ENCODE results near the gene FBXL3.

The FBXL3 gene

GRCh38 chr13:77026861-77027621 is at the start of gene FBXL3:
Gene FBXL3 (minus strand): TSS chr13:77027159. CDS start chr13:77021860, 5,299 bp downstream.
- peak; percentile 77 for DNase-seq
- peaks cover 44% of the 10 kb centered on the region for H3K79me2 ChIP-seq (ENCODE audit: low read length)
- peak within 1 kb of the TSS; percentile 81 for H3K4me3 ChIP-seq (ENCODE audit: low read length)
- peaks cover 9% of the 10 kb centered on the region; the same call in 1 of the 2 replicates for H3F3A ChIP-seq (ENCODE audit: insufficient read depth, low read length)
- TF ChIP-seq CTCF (IDR thresholded peaks at IDR 0.05; ENCODE audit: low read length) (no peak), EZH2 (optimal IDR thresholded peaks at IDR 0.05; ENCODE audit: low read depth, low read length) (no peak), EZH2phosphoT487 (IDR thresholded peaks at IDR 0.05; ENCODE audit: low read length) (no peak)
- no peaks in the 10 kb centered on the region for H3K9me3 ChIP-seq (replicated peaks; ENCODE audit: insufficient read depth, low read length)
- peaks cover 15% of the 10 kb centered on the region for H4K20me1 ChIP-seq (ENCODE audit: insufficient read depth, low read length)
- H3K9ac ChIP-seq (ENCODE audit: low read length) = peak within 1 kb of the TSS; percentile 89
- peaks cover 10% of the 10 kb centered on the region for H3K4me1 ChIP-seq (ENCODE audit: low read length)
- peak within 1 kb of the TSS; percentile 85 for H2AFZ ChIP-seq (ENCODE audit: low read length)
- H3K27ac ChIP-seq (ENCODE audit: low read length) = peak within 1 kb of the TSS; percentile 89
- H3K27me3 ChIP-seq (replicated peaks; ENCODE audit: insufficient read depth, low read length) = no peaks in the 10 kb centered on the region
- no peaks in the 10 kb centered on the region for H3K36me3 ChIP-seq (replicated peaks; ENCODE audit: insufficient read depth, low read length)
- H3K4me2 ChIP-seq (ENCODE audit: low read depth, low read length) = peak within 1 kb of the TSS; percentile 94
- H3K9me2 ChIP-seq (replicated peaks; ENCODE audit: insufficient read depth, low read length) = no peaks in the 10 kb centered on the region

GRCh38 chr13:77067519-77067918 is 40.6 kb upstream of the FBXL3 start:
- H3K36me3 ChIP-seq (replicated peaks; ENCODE audit: insufficient read depth, low read length) = peaks cover 4% of the 10 kb centered on the region; the same call in 1 of the 2 replicates
- no peak overlapping the region for H3K4me2 ChIP-seq (ENCODE audit: low read depth, low read length)
- H4K20me1 ChIP-seq (ENCODE audit: insufficient read depth, low read length) = no peaks in the 10 kb centered on the region
- H3K4me3 ChIP-seq (ENCODE audit: low read length) = no peak overlapping the region
- no peaks in the 10 kb centered on the region for H3F3A ChIP-seq (ENCODE audit: insufficient read depth, low read length)
- H2AFZ ChIP-seq (ENCODE audit: low read length) = no peak overlapping the region
- H3K9ac ChIP-seq (ENCODE audit: low read length) = no peak overlapping the region
- no peaks in the 10 kb centered on the region for H3K4me1 ChIP-seq (ENCODE audit: low read length)
- H3K9me2 ChIP-seq (replicated peaks; ENCODE audit: insufficient read depth, low read length) = no peaks in the 10 kb centered on the region
- no peaks in the 10 kb centered on the region for H3K27me3 ChIP-seq (replicated peaks; ENCODE audit: insufficient read depth, low read length)
- no peak for DNase-seq
- H3K27ac ChIP-seq (ENCODE audit: low read length) = no peak overlapping the region
- H3K9me3 ChIP-seq (replicated peaks; ENCODE audit: insufficient read depth, low read length) = no peaks in the 10 kb centered on the region
- H3K79me2 ChIP-seq (ENCODE audit: low read length) = no peaks in the 10 kb centered on the region
- TF ChIP-seq EZH2 (optimal IDR thresholded peaks at IDR 0.05; ENCODE audit: low read depth, low read length) (no peak), CTCF (IDR thresholded peaks at IDR 0.05; ENCODE audit: low read length) (no peak), EZH2phosphoT487 (IDR thresholded peaks at IDR 0.05; ENCODE audit: low read length) (no peak)

- Histone ChIP-seq H3K27me3 (replicated peaks; ENCODE audit: insufficient read depth, low read length) (no peaks in the 10 kb centered on the region), H3K9ac (ENCODE audit: low read length) (no peak overlapping the region), H3K4me2 (ENCODE audit: low read depth, low read length) (no peak overlapping the region), H3K36me3 (replicated peaks; ENCODE audit: insufficient read depth, low read length) (peaks cover 7% of the 10 kb centered on the region; the same call in 1 of the 2 replicates), H3F3A (ENCODE audit: insufficient read depth, low read length) (no peaks in the 10 kb centered on the region), H2AFZ (ENCODE audit: low read length) (no peak overlapping the region), H3K4me1 (ENCODE audit: low read length) (no peaks in the 10 kb centered on the region), H3K9me2 (replicated peaks; ENCODE audit: insufficient read depth, low read length) (no peaks in the 10 kb centered on the region), H3K9me3 (replicated peaks; ENCODE audit: insufficient read depth, low read length) (no peaks in the 10 kb centered on the region), H3K27ac (ENCODE audit: low read length) (no peak overlapping the region), H3K4me3 (ENCODE audit: low read length) (no peak overlapping the region), H3K79me2 (ENCODE audit: low read length) (no peaks in the 10 kb centered on the region), H4K20me1 (ENCODE audit: insufficient read depth, low read length) (no peaks in the 10 kb centered on the region)
- TF ChIP-seq EZH2phosphoT487 (IDR thresholded peaks at IDR 0.05; ENCODE audit: low read length) = no peak
- no peak for TF ChIP-seq CTCF (IDR thresholded peaks at IDR 0.05; ENCODE audit: low read length)
- no peak for TF ChIP-seq EZH2 (optimal IDR thresholded peaks at IDR 0.05; ENCODE audit: low read depth, low read length)
- DNase-seq = no peak
Measured at GRCh38 chr13:77065461-77066147, 38.6 kb upstream of the FBXL3 start.

All from MM.1S (cell line).